Kidney (tissue), 14 donors: Measurements from ENCODE around the gene FGFR1OP2. TPM values are rescaled to one million over a fixed set of nuclear protein-coding genes. Genes with fewer than 3 reads are reported as not detected.

Source experiments
- DNase-seq, 5 donors: peaks; one replicate each; pipeline ENCODE4 v3.0.0-alpha.2; 2013 to 2020
- FAIRE-seq: peaks from 2 replicates; lab custom pipeline; 2012; peaks lifted over from hg19 to GRCh38; lab: Jason Lieb, UNC
- H3K27ac ChIP-seq, 2 donors: one replicate each; pipeline ENCODE4 v1.7.0; 2013; ENCODE audit warnings: low read depth in 2 of 2, low read length in 2 of 2, inconsistent platforms in 1 of 2
- H3K27me3 ChIP-seq: one replicate; pipeline ENCODE4 v1.7.1; 2013; ENCODE audit warnings: low read length, inconsistent platforms; ENCODE audit not compliant: control insufficient read depth, insufficient read depth
- H3K36me3 ChIP-seq, 3 donors: one replicate each; pipeline versions ENCODE4 v1.7.0 to v1.7.1; 2013; ENCODE audit warnings: low read length in 3 of 3, control low read depth in 1 of 3, inconsistent platforms in 1 of 3; ENCODE audit not compliant: insufficient read depth in 3 of 3, control insufficient read depth in 2 of 3
- H3K4me1 ChIP-seq, 3 donors: one replicate each; pipeline versions ENCODE4 v1.7.0 to v1.7.1; 2013; ENCODE audit warnings: low read length in 3 of 3, inconsistent platforms in 1 of 3, low read depth in 1 of 3; ENCODE audit not compliant: control insufficient read depth in 2 of 3, insufficient read depth in 2 of 3
- H3K4me3 ChIP-seq, 3 donors: one replicate each; pipeline versions ENCODE4 v1.7.0 to v1.8.1; 2013; ENCODE audit warnings: low read length in 3 of 3, control low read depth in 1 of 3, inconsistent platforms in 1 of 3
- H3K9ac ChIP-seq, 3 donors: one replicate each; pipeline versions ENCODE4 v1.7.0 to v1.7.1; 2013; ENCODE audit warnings: low read length in 3 of 3, control low read depth in 1 of 3, inconsistent platforms in 1 of 3
- H3K9me3 ChIP-seq, 3 donors: one replicate each; pipeline versions ENCODE4 v1.7.0 to v1.7.1; 2013; ENCODE audit warnings: low read length in 3 of 3, control low read depth in 1 of 3, inconsistent platforms in 1 of 3; ENCODE audit not compliant: control insufficient read depth in 2 of 3, insufficient read depth in 1 of 3
- intact Hi-C: fragments of 100-400 bp; cut with DNase I; formaldehyde crosslinking; loops from one replicate; pipeline ENCODE4 v1.11.1; 2022
- polyA plus RNA-seq: library from polyadenylated mRNA; stranded (reverse); fragments of 350-450 nt; fragmentation: Illumina TruSeq; extraction: RNeasy Lipid Tissue Mini Kit (QIAGEN cat#74804); gene quantifications from one replicate; pipeline ENCODE4 v1.2.3, GENCODE V29; 2014; ENCODE audit warnings: low read depth, low replicate concordance; ENCODE audit not compliant: insufficient read depth
- total RNA-seq: library from RNA; stranded (reverse); fragmentation: NEBNext Ultra II Directional; extraction: Animal tissue kit (Norgen Biotek cat#: 25700); gene quantifications from one replicate; pipeline ENCODE4 v1.2.1, GENCODE V29; 2021
- TF ChIP-seq, protein P1 (sequence below): IDR thresholded peaks from 3 replicates; pipeline ENCODE4 v1.5.1; 2012; ENCODE audit warnings: mild to moderate bottlenecking, moderate library complexity, borderline replicate concordance; ENCODE audit not compliant: insufficient read depth; ENCODE audit errors: extremely low read depth
- donor health status: control.
- donor health status: control.
- donor health status: control.
- donor health status: control.
- donor health status: control.
- donor health status: DM: yes; HTN: yes; CAD: no.
- donor health status: Normal renal cell carcinoma (clear cell type).

The FGFR1OP2 gene
- total and polyA plus RNA-seq, 2 donors from 2014 or later: 28.6 to 47.1 TPM

DNA sequence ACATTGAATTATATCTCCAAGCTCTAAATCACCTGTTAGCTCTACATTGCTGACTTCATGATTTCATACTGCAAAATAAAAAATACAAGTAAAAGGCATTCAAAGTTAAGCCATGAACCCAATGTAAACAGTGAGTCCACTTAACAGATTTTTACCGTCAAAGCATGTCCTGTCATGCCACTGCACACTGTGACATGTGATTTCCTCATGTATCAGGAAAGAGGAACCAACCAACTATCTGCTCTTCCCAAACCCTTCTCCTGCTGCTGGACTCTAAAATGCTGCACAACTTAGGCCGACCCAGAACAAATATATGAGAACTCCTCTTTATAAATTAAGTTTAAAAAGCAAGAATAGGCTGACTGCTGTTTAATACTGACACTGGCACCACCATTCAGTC is 38.4 kb downstream of the FGFR1OP2 start:
- no peak for DNase-seq
- no peak overlapping the region for H3K9ac ChIP-seq
- no peaks in the 10 kb centered on the region for H3K27me3 ChIP-seq
- intact Hi-C loops: no loop called here
- no peaks in the 10 kb centered on the region for H3K9me3 ChIP-seq
- H3K4me1 ChIP-seq: no peaks in the 10 kb centered on the region
- no peak for FAIRE-seq
- no peak overlapping the region for H3K27ac ChIP-seq
- H3K36me3 ChIP-seq: peaks cover 2 to 38% (median 25%) of the 10 kb centered on the region in 3 donors
- no peak overlapping the region for H3K4me3 ChIP-seq
- TF ChIP-seq, protein P1, sequence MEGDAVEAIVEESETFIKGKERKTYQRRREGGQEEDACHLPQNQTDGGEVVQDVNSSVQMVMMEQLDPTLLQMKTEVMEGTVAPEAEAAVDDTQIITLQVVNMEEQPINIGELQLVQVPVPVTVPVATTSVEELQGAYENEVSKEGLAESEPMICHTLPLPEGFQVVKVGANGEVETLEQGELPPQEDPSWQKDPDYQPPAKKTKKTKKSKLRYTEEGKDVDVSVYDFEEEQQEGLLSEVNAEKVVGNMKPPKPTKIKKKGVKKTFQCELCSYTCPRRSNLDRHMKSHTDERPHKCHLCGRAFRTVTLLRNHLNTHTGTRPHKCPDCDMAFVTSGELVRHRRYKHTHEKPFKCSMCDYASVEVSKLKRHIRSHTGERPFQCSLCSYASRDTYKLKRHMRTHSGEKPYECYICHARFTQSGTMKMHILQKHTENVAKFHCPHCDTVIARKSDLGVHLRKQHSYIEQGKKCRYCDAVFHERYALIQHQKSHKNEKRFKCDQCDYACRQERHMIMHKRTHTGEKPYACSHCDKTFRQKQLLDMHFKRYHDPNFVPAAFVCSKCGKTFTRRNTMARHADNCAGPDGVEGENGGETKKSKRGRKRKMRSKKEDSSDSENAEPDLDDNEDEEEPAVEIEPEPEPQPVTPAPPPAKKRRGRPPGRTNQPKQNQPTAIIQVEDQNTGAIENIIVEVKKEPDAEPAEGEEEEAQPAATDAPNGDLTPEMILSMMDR: no peak

DNA sequence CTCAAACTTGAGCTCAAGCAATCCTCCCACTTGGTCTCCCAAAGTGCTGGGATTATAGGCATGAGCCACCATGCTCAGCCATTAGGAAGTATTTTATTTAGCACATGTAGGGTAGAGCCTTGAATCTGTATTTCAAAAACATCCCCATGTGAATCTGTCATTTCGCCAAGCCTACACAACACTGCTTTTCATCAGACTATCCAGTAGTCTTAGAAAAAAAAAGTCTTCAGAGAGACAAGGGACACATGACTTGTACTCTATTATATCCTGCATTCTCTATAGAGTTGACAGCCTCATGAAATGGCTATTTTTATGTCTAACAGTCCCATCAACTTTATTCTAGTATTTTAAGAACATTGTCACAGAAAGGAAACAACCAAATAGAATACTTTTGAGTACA is 40.5 kb downstream of the FGFR1OP2 start:
- TF ChIP-seq, protein P1: no peak
- peaks cover under 1 to 33% (median 21%) of the 10 kb centered on the region in 3 donors for H3K36me3 ChIP-seq
- H3K9me3 ChIP-seq: no peaks in the 10 kb centered on the region
- FAIRE-seq (no peak), DNase-seq (no peak)
- no peak overlapping the region for H3K27ac ChIP-seq
- no peaks in the 10 kb centered on the region for H3K27me3 ChIP-seq
- no peak overlapping the region for H3K4me3 ChIP-seq
- intact Hi-C loops: no loop called here
- no peak overlapping the region for H3K9ac ChIP-seq
- H3K4me1 ChIP-seq: no peaks in the 10 kb centered on the region

DNA sequence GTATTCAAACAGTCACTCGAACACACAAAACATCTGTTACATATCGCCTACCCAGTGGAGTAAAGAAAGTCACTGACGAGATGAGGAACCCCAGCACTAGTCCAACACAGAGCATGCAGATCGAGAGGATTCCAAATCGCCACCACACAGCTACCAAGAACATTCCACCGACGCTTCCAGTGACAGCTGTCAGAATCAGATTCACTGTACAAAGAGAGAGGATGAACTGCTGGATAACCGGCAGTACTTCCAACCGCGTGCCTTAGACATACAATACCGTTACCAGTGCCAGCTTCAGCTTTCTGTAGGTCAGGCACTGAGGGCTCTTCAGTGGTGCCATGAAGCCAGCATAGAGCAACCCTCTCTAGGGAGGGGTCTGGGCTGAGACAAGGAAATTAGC is 41.5 kb downstream of the FGFR1OP2 start:
- H3K9me3 ChIP-seq: no peaks in the 10 kb centered on the region
- H3K36me3 ChIP-seq: peaks cover 0 to 30% (median 17%) of the 10 kb centered on the region in 3 donors
- intact Hi-C loops: no loop called here
- FAIRE-seq (no peak), DNase-seq (no peak)
- no peak overlapping the region for H3K9ac ChIP-seq
- TF ChIP-seq, protein P1: no peak
- H3K4me3 ChIP-seq: no peak overlapping the region
- H3K4me1 ChIP-seq: no peaks in the 10 kb centered on the region
- no peak overlapping the region for H3K27ac ChIP-seq
- H3K27me3 ChIP-seq: no peaks in the 10 kb centered on the region

DNA sequence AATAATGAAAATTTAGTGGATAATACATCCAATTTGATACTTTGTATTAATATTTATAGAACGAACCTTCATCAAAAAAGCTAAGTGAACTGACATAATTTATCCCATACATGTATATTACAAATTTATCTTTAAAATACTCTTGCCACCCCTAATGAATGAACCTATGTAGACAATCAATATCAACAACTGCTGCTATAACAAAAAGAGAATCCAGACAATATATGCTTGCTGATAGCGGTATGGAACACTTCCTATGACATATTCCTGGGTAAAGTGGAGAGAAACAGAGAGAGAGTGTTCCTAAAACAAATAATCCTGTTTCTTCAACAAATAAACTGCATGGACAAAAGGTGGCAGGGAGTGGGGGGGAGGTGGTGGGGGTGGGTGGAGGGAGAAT is 44.6 kb downstream of the FGFR1OP2 start:
- Histone ChIP-seq H3K4me3 (no peak overlapping the region), H3K9me3 (no peaks in the 10 kb centered on the region), H3K27me3 (no peaks in the 10 kb centered on the region), H3K36me3 (peaks cover 0 to 16% (median 11%) of the 10 kb centered on the region in 3 donors), H3K9ac (no peak overlapping the region), H3K27ac (no peak overlapping the region), H3K4me1 (no peaks in the 10 kb centered on the region)
- intact Hi-C loops: no loop called here
- no peak for DNase-seq
- TF ChIP-seq, protein P1: no peak
- no peak for FAIRE-seq
